HG02840 (cell line): ENCODE data around the gene ADSS1.

Experiments
- ATAC-seq: cut with Tn5 transposase; IDR thresholded peaks from one replicate; pipeline ENCODE4 v1.9.1; 2021; ENCODE audit warnings: mild to moderate bottlenecking, moderate library complexity, moderate number of reproducible peaks; ENCODE audit not compliant: unreplicated experiment, low FRiP score

The ADSS1 gene

GRCh38 chr14:104788161-104788818 lies 64.3 kb downstream of the ADSS1 start:
- no peak for ATAC-seq

DNA sequence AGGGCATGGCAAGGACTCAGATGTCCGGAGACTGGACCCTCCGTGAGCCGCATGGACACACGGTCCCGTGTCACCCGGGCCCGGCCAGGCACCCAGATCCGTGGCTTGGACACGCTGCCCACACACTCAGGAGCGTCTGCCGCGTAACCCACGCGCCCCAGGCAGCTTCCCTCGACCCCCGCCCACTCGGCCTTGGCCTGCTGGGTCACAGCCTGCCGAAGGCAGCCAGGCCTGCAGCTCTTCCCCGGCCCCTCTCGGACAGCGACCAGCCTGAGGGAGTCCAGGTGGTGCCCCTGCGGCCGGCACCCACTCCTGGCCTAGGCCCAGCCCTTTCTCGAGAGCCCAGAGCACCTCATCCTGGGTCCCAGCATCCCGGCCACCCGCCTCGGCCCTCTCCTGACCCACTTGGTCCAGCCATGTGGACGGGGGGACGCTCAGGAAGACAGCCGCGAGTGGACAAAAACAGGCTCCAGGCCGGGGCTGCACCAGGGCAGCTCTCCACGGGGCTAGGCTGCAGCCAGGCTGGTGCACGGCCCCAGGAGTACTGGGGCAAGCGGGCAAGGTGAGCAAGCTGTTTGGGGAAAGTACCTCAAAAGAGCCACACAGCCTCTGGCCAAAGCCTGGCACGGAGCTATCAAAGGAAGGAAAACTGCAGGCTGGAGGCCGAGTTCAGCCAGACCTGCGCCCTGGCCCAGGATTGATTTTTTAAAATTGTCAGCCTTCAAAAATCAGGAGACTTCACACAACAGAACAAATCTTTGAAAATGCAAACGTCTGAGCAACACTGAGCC lies 65.0 kb downstream of the ADSS1 start:
- ATAC-seq, result no peak

- ATAC-seq, result no peak
Measured at GRCh38 chr14:104789752-104790743, 66.0 kb downstream of the ADSS1 start.

- no peak for ATAC-seq
Measured at GRCh38 chr14:104791425-104791824, 67.4 kb downstream of the ADSS1 start.

- no peak for ATAC-seq
Measured at GRCh38 chr14:104792101-104792884, 68.3 kb downstream of the ADSS1 start.

- no peak for ATAC-seq
Measured at GRCh38 chr14:104792945-104793702, 69.1 kb downstream of the ADSS1 start.

GRCh38 chr14:104793703-104793959 lies 69.6 kb downstream of the ADSS1 start:
- no peak for ATAC-seq

DNA sequence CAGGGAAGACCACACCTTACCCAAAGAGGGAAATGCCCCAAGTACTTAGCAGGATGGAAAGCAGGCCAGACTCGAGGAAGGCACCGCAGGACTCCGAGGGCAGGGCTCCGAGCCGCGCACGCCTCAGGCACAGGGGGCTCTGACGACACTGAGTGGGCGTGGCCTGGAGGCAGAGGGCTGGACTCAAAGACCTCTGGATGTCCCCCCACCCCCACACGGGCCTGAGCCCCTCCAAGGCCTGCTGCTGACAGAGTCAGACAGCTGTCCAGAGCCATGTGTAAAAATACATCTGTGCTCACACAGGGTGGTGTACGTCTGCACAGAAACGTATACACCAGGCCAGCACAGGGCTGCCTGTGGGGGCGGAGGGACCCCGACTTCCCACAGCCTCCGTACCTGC lies 70.1 kb downstream of the ADSS1 start:
- ATAC-seq, result no peak

- ATAC-seq, result no peak
Measured at GRCh38 chr14:104794631-104794992, 70.6 kb downstream of the ADSS1 start.

- peak; percentile 20 for ATAC-seq
Measured at GRCh38 chr14:104794993-104795780, 71.2 kb downstream of the ADSS1 start, which contains the start of gene AKT1. Gene AKT1 (minus strand): TSS chr14:104795748. CDS start chr14:104792643, 3,105 bp downstream.

GRCh38 chr14:104795781-104796686 lies 72.0 kb downstream of the ADSS1 start:
- peak; percentile 34 for ATAC-seq

- no peak for ATAC-seq
Measured at GRCh38 chr14:104796687-104797081, 72.7 kb downstream of the ADSS1 start.
